22Rv1 (cell line): ENCODE results near the gene PSMC3IP.
A peak's percentile ranks its signal among the peaks of the same experiment; 100 is the strongest.

Source experiments
- H3K27ac ChIP-seq: fragments of 450-650 bp; 2 replicates; pipeline ENCODE4 v1.5.1; 2017
- ZFX ChIP-seq: fragments of 450-650 bp; IDR thresholded peaks from 2 replicates; pipeline ENCODE4 v1.6.1; 2017; ENCODE audit warnings: antibody characterized with exemption, borderline replicate concordance
- TF ChIP-seq, protein P1 (sequence below): fragments of 450-650 bp; IDR thresholded peaks from 2 replicates; pipeline ENCODE4 v1.5.1; 2017; ENCODE audit warnings: mild to moderate bottlenecking

PSMC3IP gene

DNA sequence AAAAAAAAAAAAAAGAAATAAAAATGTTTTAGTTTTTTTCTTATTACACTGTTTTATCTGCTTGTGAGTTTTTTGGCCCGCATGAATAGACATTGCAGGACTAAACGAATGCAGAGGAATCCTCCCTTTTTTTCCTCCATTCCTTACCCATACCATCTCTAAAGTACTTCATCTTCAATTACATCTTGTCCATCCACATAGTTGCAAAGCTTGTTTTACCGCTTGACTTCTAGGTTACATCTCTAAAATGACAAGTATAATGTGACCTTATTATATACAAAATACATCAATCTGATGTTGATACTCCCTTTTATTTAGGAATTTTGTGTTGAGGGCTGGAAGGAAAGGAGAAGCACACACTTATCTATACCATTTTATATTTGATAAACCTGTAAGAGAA, 18.9 kb upstream of the PSMC3IP start:
- H3K27ac ChIP-seq = no peak overlapping the region
- TF ChIP-seq, protein P1, sequence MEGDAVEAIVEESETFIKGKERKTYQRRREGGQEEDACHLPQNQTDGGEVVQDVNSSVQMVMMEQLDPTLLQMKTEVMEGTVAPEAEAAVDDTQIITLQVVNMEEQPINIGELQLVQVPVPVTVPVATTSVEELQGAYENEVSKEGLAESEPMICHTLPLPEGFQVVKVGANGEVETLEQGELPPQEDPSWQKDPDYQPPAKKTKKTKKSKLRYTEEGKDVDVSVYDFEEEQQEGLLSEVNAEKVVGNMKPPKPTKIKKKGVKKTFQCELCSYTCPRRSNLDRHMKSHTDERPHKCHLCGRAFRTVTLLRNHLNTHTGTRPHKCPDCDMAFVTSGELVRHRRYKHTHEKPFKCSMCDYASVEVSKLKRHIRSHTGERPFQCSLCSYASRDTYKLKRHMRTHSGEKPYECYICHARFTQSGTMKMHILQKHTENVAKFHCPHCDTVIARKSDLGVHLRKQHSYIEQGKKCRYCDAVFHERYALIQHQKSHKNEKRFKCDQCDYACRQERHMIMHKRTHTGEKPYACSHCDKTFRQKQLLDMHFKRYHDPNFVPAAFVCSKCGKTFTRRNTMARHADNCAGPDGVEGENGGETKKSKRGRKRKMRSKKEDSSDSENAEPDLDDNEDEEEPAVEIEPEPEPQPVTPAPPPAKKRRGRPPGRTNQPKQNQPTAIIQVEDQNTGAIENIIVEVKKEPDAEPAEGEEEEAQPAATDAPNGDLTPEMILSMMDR = no peak
- TF ChIP-seq ZFX = no peak

DNA sequence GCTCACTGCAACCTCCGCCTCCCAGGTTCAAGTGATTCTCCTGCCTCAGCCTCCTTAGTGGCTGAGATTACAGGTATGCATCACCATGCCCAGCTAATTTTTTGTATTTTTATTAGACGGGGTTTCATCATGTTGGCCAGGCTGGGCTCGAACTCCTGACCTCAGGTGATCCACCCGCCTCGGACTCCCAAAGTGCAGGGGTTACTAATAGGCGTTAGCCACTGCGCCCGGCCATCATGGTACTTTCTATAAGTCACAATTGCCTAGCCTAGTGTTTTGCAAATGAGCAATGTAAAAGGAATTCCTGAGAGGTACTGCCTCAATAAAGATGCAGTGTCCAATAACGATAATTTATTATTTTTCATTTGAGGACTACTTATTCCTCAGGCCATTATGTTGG, 13.9 kb upstream of the PSMC3IP start:
- TF ChIP-seq, protein P1 = no peak
- no peak for TF ChIP-seq ZFX
- H3K27ac ChIP-seq = no peak overlapping the region

DNA sequence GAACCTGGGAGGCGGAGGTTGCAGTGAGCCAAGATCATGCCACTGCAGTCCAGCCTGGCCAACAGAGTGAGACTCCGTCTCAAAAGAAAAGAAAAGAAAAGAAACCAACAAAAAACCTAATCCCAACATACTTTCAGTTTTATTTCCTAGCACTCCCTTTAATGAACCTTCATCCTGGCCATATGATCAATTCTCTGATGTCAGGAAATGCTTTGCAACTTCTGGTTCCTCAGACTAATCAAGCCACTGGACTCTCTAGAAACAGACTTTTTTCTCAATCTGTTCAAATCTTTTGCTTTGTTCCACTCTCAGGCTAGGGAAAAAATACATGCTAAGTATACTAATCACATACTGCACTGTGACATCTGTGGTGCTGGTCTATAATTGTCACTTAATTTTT, 13.4 kb upstream of the PSMC3IP start:
- no peak for TF ChIP-seq ZFX
- TF ChIP-seq, protein P1 = no peak
- no peak overlapping the region for H3K27ac ChIP-seq

DNA sequence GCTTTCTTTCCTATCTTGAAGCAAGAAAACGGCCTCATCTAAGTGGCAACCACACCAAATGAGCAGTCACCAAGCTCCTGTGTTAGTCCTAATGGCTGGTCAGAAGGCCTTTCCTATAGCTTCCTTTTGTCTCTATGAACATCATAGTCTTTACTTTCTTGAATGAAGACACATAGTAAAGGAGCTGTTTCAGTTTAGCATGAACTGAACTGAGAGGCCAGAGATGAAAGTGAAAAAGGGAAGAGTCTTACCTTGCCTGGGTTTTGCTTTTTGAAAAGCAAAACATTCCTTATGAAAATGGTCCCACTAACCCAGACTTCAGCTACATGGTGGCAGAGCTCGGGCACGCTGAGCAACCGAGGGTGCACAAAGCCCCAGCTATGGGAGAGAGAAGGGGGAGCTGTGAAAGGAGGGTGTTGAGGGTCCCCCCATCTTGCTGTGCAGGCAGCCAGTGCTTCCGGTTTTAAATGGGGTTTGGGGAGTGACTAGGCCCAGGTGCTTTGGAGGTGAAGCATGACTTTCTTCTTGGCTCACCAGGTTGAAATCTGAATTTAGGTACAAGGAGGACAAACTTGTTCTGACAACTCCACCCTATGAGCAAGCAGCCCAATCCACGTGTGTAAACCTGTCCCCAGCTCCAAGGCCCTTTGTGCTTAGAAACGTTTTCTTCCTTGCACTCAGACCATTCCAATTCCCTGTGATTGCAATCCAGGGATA, 9.1 kb upstream of the PSMC3IP start:
- TF ChIP-seq, protein P1 = no peak
- TF ChIP-seq ZFX = no peak
- peak overlapping the region; percentile 64 for H3K27ac ChIP-seq

DNA sequence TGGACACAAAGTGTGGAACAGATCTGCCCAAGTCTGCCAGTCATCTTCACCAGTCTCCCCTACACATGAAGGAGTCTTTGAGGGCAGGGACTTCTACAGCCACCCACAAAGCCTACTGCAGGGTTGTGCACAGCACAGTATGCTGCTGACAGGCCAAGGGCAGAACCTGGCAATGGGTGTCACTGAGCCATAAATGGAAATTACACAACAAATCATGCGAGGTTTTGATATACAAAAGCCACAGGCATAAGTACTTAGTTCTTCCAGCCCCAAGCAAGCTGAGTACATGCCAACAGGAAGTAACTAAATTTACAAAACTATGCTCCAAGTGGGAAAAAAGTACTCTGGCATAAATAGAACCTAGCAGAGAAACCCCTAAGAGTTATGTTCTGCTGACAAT, 7.8 kb upstream of the PSMC3IP start:
- TF ChIP-seq ZFX = no peak
- TF ChIP-seq, protein P1 = no peak
- no peak overlapping the region for H3K27ac ChIP-seq

DNA sequence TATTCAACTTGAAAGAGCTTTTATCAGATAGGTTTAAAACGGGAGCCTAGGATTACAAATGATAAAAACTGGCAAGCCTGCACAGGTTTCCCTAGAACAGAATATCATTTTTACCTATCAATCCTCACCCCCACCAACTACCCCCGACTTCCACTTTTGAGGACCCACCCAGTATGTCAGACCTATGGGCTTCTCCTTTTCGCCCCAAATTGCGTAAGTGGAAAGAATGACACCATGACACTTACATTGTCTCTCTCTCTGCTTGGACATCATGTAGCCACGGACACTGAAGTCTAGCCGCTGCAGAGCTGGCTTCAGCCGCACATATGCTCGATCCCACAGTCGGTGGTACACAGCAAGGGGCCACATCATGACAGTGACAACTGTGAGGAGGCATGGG, 7.4 kb upstream of the PSMC3IP start:
- no peak overlapping the region for H3K27ac ChIP-seq

DNA sequence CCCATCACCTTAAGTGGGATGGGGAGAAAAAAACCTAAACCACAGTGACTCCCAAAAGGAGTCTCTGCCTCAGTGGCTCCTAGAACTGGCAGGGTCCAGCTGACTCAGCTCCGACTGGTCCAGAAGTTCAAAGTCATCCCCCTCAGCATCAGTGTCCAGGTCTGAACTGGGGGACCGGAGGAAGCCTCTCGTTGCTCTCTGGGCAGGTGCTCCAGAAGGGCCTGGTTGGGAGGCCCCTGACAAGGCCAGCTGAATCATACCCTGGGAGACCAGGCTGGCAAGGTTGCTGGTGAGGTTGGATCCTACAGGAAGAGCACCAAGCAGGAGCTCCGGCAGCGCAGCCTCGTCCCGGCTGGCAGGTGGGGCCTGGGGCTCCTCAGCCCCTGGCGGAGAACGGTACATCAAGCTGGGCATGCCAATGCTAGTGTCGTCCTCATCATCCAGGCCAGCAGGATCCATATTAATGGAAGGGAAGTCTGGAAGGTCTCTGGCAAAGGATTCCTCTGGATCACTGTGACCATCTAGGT, 4.3 kb upstream of the PSMC3IP start:
- H3K27ac ChIP-seq = no peak overlapping the region

More for the DNA sequence above, 7.4 kb upstream of the PSMC3IP start:
- TF ChIP-seq ZFX = no peak

More for the DNA sequence above, 4.3 kb upstream of the PSMC3IP start:
- TF ChIP-seq ZFX = no peak
- TF ChIP-seq, protein P1 = no peak
